HEK293 (cell line): ENCODE measurements around the gene RNF224.

ENCODE experiments used
- GLIS1 ChIP-seq: fragments of 450-650 bp; formaldehyde crosslinking; IDR thresholded peaks from 2 replicates; pipeline ENCODE4 v1.5.1; 2016; ENCODE audit warnings: missing biosample characterization, missing genetic modification characterization
- GLIS2 ChIP-seq: fragments of 450-650 bp; formaldehyde crosslinking; IDR thresholded peaks from 2 replicates; pipeline ENCODE4 v1.5.1; 2016; ENCODE audit warnings: missing biosample characterization, missing genetic modification characterization
- HIC1 ChIP-seq: fragments of 450-650 bp; formaldehyde crosslinking; IDR thresholded peaks from 2 replicates; pipeline ENCODE4 v1.5.1; 2016; ENCODE audit warnings: missing biosample characterization, missing genetic modification characterization
- HOXC10 ChIP-seq: sonication (generic); formaldehyde crosslinking; IDR thresholded peaks from 2 replicates; pipeline ENCODE4 v1.8.1; 2023; ENCODE audit warnings: mild to moderate bottlenecking, missing genetic modification reagents
- PRDM1 ChIP-seq: fragments of 450-650 bp; formaldehyde crosslinking; IDR thresholded peaks from 2 replicates; pipeline ENCODE4; 2016; ENCODE audit warnings: missing biosample characterization, missing genetic modification characterization
- SCRT2 ChIP-seq: fragments of 450-650 bp; formaldehyde crosslinking; IDR thresholded peaks from 2 replicates; pipeline ENCODE4 v1.5.1; 2016; ENCODE audit warnings: missing biosample characterization, missing genetic modification characterization
- SETDB1 ChIP-seq: IDR thresholded peaks from one replicate; pipeline ENCODE4 v1.6.1; 2017; ENCODE audit warnings: mild to moderate bottlenecking, low read length, moderate library complexity, mixed read lengths; ENCODE audit not compliant: insufficient read length
- SP3 ChIP-seq: fragments of 450-650 bp; formaldehyde crosslinking; IDR thresholded peaks from 2 replicates; pipeline ENCODE4 v1.5.1; 2016; ENCODE audit warnings: missing biosample characterization, missing genetic modification characterization
- ZBTB49 ChIP-seq: fragments of 450-650 bp; formaldehyde crosslinking; IDR thresholded peaks from 2 replicates; pipeline ENCODE4 v1.5.1; 2016; ENCODE audit warnings: missing biosample characterization, missing genetic modification characterization, low read depth
- ZBTB7A ChIP-seq: fragments of 450-650 bp; formaldehyde crosslinking; IDR thresholded peaks from 2 replicates; pipeline ENCODE4 v1.5.1; 2016; ENCODE audit warnings: low read depth, missing biosample characterization, missing genetic modification characterization
- ZEB2 ChIP-seq: fragments of 450-650 bp; formaldehyde crosslinking; IDR thresholded peaks from 2 replicates; pipeline ENCODE4 v1.5.1; 2016; ENCODE audit warnings: missing biosample characterization, missing genetic modification characterization
- ZFP41 ChIP-seq: fragments of 450-650 bp; formaldehyde crosslinking; IDR thresholded peaks from 2 replicates; pipeline ENCODE4 v1.5.1; 2016; ENCODE audit warnings: missing biosample characterization, missing genetic modification characterization, borderline replicate concordance
- ZNF155 ChIP-seq: fragments of 450-650 bp; formaldehyde crosslinking; IDR thresholded peaks from 2 replicates; pipeline ENCODE4 v1.5.1; 2016; ENCODE audit warnings: missing biosample characterization, missing genetic modification characterization
- ZNF157 ChIP-seq: fragments of 450-650 bp; formaldehyde crosslinking; IDR thresholded peaks from 2 replicates; pipeline ENCODE4 v1.5.1; 2016; ENCODE audit warnings: missing biosample characterization, missing genetic modification characterization
- ZNF175 ChIP-seq: fragments of 450-650 bp; formaldehyde crosslinking; IDR thresholded peaks from 2 replicates; pipeline ENCODE4 v1.5.1; 2016; ENCODE audit warnings: missing biosample characterization, missing genetic modification characterization
- ZNF18 ChIP-seq: fragments of 450-650 bp; formaldehyde crosslinking; IDR thresholded peaks from 2 replicates; pipeline ENCODE4 v1.5.1; 2016; ENCODE audit warnings: missing biosample characterization, missing genetic modification characterization
- ZNF274 ChIP-seq, 2 experiments: fragments of 200-500 bp in 1 of 2; fragments of 450-650 bp in 1 of 2; sonication (Bioruptor generic) in 1 of 2; formaldehyde crosslinking in 1 of 2; IDR thresholded peaks; 2 replicates each; pipeline versions ENCODE4 v1.5.1 to v1.6.1; 2014 to 2016; ENCODE audit warnings: borderline replicate concordance in 1 of 2, inconsistent platforms in 1 of 2, low read length in 1 of 2, missing biosample characterization in 1 of 2, missing genetic modification characterization in 1 of 2
- ZNF335 ChIP-seq: fragments of 450-650 bp; formaldehyde crosslinking; conservative IDR thresholded peaks from 2 replicates; pipeline ENCODE4 v1.5.1; 2016; ENCODE audit warnings: missing biosample characterization, missing genetic modification characterization
- ZNF404 ChIP-seq: fragments of 450-650 bp; formaldehyde crosslinking; IDR thresholded peaks from 2 replicates; pipeline ENCODE4 v1.5.1; 2017; ENCODE audit warnings: missing biosample characterization, missing genetic modification characterization
- ZNF416 ChIP-seq: fragments of 450-650 bp; formaldehyde crosslinking; IDR thresholded peaks from 2 replicates; pipeline ENCODE4 v1.5.1; 2016; ENCODE audit warnings: missing biosample characterization, missing genetic modification characterization
- ZNF501 ChIP-seq: fragments of 450-650 bp; formaldehyde crosslinking; IDR thresholded peaks from 2 replicates; pipeline ENCODE4 v1.5.1; 2016; ENCODE audit warnings: missing biosample characterization, missing genetic modification characterization
- ZNF514 ChIP-seq: fragments of 450-650 bp; formaldehyde crosslinking; IDR thresholded peaks from 2 replicates; pipeline ENCODE4 v1.5.1; 2016; ENCODE audit warnings: missing biosample characterization, missing genetic modification characterization
- ZNF561 ChIP-seq: fragments of 450-650 bp; IDR thresholded peaks from 2 replicates; pipeline ENCODE4 v1.5.1; 2018; ENCODE audit warnings: missing biosample characterization, missing genetic modification characterization, borderline replicate concordance
- ZNF660 ChIP-seq: fragments of 450-650 bp; IDR thresholded peaks from 2 replicates; pipeline ENCODE4 v1.5.1; 2018; ENCODE audit warnings: missing biosample characterization, mild to moderate bottlenecking, missing genetic modification characterization
- ZNF677 ChIP-seq: fragments of 450-650 bp; IDR thresholded peaks from 2 replicates; pipeline ENCODE4 v1.5.0; 2018; ENCODE audit warnings: missing biosample characterization, mild to moderate bottlenecking, missing genetic modification characterization, moderate library complexity
- ZNF777 ChIP-seq: fragments of 450-650 bp; formaldehyde crosslinking; IDR thresholded peaks from 2 replicates; pipeline ENCODE4 v1.5.1; 2017; ENCODE audit warnings: missing biosample characterization, missing genetic modification characterization, borderline replicate concordance
- TF ChIP-seq, protein P1 (sequence below): fragments of 450-650 bp; formaldehyde crosslinking; IDR thresholded peaks from 2 replicates; pipeline ENCODE4 v1.5.1; 2017; ENCODE audit warnings: missing biosample characterization, missing genetic modification characterization
- TF ChIP-seq, protein P2 (sequence below): sonication (generic); formaldehyde crosslinking; IDR thresholded peaks from 2 replicates; pipeline ENCODE4 v1.8.1; 2022; ENCODE audit warnings: mild to moderate bottlenecking, moderate library complexity, missing genetic modification reagents
- TF ChIP-seq, protein P3 (sequence below): fragments of 450-650 bp; formaldehyde crosslinking; IDR thresholded peaks from 2 replicates; pipeline ENCODE4 v1.5.1; 2017; ENCODE audit warnings: missing biosample characterization, missing genetic modification characterization

Gene RNF224

GRCh38 chr9:137189297-137190295, 37.7 kb upstream of the RNF224 start (continued):
- no peak for TF ChIP-seq ZNF175 (tag by site-specific recombination)
- no peak for TF ChIP-seq ZNF18 (tag by site-specific recombination)
- no peak for TF ChIP-seq PRDM1 (tag by site-specific recombination)
- TF ChIP-seq ZNF155 (tag by site-specific recombination) = no peak
- TF ChIP-seq ZBTB7A = no peak
- TF ChIP-seq ZNF501 (tag by site-specific recombination) = peak; percentile 11
- no peak for TF ChIP-seq GLIS1 (tag by site-specific recombination)
- peak; percentile 53 for TF ChIP-seq GLIS2 (tag by site-specific recombination)
- TF ChIP-seq, protein P1, sequence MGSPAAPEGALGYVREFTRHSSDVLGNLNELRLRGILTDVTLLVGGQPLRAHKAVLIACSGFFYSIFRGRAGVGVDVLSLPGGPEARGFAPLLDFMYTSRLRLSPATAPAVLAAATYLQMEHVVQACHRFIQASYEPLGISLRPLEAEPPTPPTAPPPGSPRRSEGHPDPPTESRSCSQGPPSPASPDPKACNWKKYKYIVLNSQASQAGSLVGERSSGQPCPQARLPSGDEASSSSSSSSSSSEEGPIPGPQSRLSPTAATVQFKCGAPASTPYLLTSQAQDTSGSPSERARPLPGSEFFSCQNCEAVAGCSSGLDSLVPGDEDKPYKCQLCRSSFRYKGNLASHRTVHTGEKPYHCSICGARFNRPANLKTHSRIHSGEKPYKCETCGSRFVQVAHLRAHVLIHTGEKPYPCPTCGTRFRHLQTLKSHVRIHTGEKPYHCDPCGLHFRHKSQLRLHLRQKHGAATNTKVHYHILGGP = no peak
- peak; percentile 55; the same call in 1 of the 2 replicates for TF ChIP-seq SCRT2 (tag by site-specific recombination)
- no peak for TF ChIP-seq SP3 (tag by site-specific recombination)
- no peak for TF ChIP-seq SETDB1
- no peak for TF ChIP-seq ZNF416
- no peak for TF ChIP-seq ZNF777
- no peak for TF ChIP-seq ZNF404
- TF ChIP-seq HIC1 = peak; percentile 82
- TF ChIP-seq ZBTB49 = no peak
- TF ChIP-seq ZNF514 (tag by site-specific recombination) = no peak
- TF ChIP-seq ZNF157 (tag by site-specific recombination) = no peak
- TF ChIP-seq, protein P2, sequence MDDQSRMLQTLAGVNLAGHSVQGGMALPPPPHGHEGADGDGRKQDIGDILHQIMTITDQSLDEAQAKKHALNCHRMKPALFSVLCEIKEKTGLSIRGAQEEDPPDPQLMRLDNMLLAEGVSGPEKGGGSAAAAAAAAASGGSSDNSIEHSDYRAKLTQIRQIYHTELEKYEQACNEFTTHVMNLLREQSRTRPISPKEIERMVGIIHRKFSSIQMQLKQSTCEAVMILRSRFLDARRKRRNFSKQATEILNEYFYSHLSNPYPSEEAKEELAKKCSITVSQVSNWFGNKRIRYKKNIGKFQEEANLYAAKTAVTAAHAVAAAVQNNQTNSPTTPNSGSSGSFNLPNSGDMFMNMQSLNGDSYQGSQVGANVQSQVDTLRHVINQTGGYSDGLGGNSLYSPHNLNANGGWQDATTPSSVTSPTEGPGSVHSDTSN (CRISPR knock-in tag) = no peak
- TF ChIP-seq HOXC10 = no peak
- TF ChIP-seq ZFP41 = no peak
- no peak for TF ChIP-seq ZNF561 (tag by site-specific recombination)
- no peak for TF ChIP-seq ZNF677 (tag by site-specific recombination)
- TF ChIP-seq ZEB2 (tag by site-specific recombination) = 0 out of 2 replicates have a peak, but pooled peaks have one; percentile 3
- no peak for TF ChIP-seq ZNF274 (IDR thresholded peaks at IDR 0.05; ENCODE audit: low read length)
- no peak for TF ChIP-seq ZNF274 (tag by site-specific recombination; IDR thresholded peaks at IDR 0.05; ENCODE audit: borderline replicate concordance)
- TF ChIP-seq ZNF335 (tag by site-specific recombination) = no peak
- TF ChIP-seq, protein P3, sequence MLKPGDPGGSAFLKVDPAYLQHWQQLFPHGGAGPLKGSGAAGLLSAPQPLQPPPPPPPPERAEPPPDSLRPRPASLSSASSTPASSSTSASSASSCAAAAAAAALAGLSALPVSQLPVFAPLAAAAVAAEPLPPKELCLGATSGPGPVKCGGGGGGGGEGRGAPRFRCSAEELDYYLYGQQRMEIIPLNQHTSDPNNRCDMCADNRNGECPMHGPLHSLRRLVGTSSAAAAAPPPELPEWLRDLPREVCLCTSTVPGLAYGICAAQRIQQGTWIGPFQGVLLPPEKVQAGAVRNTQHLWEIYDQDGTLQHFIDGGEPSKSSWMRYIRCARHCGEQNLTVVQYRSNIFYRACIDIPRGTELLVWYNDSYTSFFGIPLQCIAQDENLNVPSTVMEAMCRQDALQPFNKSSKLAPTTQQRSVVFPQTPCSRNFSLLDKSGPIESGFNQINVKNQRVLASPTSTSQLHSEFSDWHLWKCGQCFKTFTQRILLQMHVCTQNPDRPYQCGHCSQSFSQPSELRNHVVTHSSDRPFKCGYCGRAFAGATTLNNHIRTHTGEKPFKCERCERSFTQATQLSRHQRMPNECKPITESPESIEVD = no peak
- no peak for TF ChIP-seq ZNF660
